ENCODE data around the gene DRG2. TPM values are rescaled to one million over a fixed set of nuclear protein-coding genes. Genes with fewer than 3 reads are reported as not detected.

Gene DRG2
- total and polyA plus RNA-seq, 2 of the 13 experiments (the other 11 are each of a cell fraction or from before 2014, with no cell fraction given) = 20.1 to 26.6 TPM

DNA sequence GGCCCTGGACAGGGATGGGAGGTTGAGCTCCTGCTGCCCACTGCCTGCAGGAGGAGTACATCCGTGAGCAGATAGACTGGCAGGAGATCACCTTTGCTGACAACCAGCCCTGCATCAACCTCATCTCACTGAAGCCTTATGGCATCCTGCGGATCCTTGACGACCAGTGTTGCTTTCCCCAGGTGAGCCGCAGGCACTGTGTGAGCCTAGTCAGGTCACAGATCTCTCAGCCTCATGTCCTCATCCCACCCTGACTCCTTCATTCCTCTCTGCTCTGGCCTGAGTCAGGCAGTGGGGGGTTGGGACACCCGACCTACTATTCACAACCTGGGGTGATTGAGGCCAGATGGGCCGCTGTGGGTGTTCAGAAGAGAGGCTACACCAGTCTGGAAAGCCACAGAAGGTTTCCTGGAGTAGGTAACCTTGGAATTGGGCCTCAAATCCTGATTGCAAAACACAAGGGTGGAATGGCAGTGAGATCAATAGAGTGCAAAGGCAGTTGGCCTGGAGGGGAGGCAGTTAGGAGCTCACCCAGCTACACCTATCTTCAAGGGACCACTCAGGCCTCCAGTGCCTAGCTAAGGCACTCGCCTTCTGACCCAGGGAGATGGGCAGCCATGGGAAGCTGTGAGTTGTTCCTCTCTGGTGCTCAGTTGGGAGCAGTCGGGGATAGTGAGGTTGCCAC is 50.5 kb downstream of the DRG2 start (continued):
- TF ChIP-seq, protein P1, sequence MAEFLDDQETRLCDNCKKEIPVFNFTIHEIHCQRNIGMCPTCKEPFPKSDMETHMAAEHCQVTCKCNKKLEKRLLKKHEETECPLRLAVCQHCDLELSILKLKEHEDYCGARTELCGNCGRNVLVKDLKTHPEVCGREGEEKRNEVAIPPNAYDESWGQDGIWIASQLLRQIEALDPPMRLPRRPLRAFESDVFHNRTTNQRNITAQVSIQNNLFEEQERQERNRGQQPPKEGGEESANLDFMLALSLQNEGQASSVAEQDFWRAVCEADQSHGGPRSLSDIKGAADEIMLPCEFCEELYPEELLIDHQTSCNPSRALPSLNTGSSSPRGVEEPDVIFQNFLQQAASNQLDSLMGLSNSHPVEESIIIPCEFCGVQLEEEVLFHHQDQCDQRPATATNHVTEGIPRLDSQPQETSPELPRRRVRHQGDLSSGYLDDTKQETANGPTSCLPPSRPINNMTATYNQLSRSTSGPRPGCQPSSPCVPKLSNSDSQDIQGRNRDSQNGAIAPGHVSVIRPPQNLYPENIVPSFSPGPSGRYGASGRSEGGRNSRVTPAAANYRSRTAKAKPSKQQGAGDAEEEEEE (CRISPR knock-in tag; IDR thresholded peaks at IDR 0.05; ENCODE audit: borderline replicate concordance) = 0 out of 2 replicates have a peak, but pooled peaks have one; percentile 66
- TF ChIP-seq ZNF232 (CRISPR knock-in tag; IDR thresholded peaks at IDR 0.05; ENCODE audit: borderline replicate concordance) = no peak; the same call in 1 of the 2 replicates
- peak; percentile 32 for TF ChIP-seq SAP130 (CRISPR knock-in tag; IDR thresholded peaks at IDR 0.05; ENCODE audit: low read depth)
- TF ChIP-seq ZSCAN31 (CRISPR knock-in tag; IDR thresholded peaks at IDR 0.05; ENCODE audit: low read depth) = peak; percentile 88; the same call in 1 of the 2 replicates
- peak; percentile 58; the same call in 1 of the 2 replicates for TF ChIP-seq RXRB (CRISPR knock-in tag; IDR thresholded peaks at IDR 0.05; ENCODE audit: borderline replicate concordance)
- peak; percentile 85 for TF ChIP-seq HDAC1 (CRISPR knock-in tag; IDR thresholded peaks at IDR 0.05)
- TF ChIP-seq DPF2 (CRISPR knock-in tag; IDR thresholded peaks at IDR 0.05; ENCODE audit: borderline replicate concordance, low read depth) = peak; percentile 84
- peak; percentile 68 for TF ChIP-seq ZEB1 (IDR thresholded peaks at IDR 0.05; ENCODE audit: insufficient replicate concordance, low read depth)
- TF ChIP-seq ZNF772 (CRISPR knock-in tag; IDR thresholded peaks at IDR 0.05) = peak; percentile 76; the same call in 1 of the 2 replicates
- no peak; the same call in 1 of the 2 replicates for TF ChIP-seq RCOR2 (CRISPR knock-in tag; IDR thresholded peaks at IDR 0.05)
- no peak; the same call in 1 of the 2 replicates for TF ChIP-seq ZNF629 (CRISPR knock-in tag; conservative IDR thresholded peaks at IDR 0.05)
- TF ChIP-seq GMEB1 (CRISPR knock-in tag; IDR thresholded peaks at IDR 0.05; ENCODE audit: borderline replicate concordance) = 0 out of 2 replicates have a peak, but pooled peaks have one; percentile 34
- 0 out of 2 replicates have a peak, but pooled peaks have one; percentile 32 for TF ChIP-seq KDM3A (CRISPR knock-in tag; IDR thresholded peaks at IDR 0.05; ENCODE audit: low read depth)
- TF ChIP-seq, protein P2, sequence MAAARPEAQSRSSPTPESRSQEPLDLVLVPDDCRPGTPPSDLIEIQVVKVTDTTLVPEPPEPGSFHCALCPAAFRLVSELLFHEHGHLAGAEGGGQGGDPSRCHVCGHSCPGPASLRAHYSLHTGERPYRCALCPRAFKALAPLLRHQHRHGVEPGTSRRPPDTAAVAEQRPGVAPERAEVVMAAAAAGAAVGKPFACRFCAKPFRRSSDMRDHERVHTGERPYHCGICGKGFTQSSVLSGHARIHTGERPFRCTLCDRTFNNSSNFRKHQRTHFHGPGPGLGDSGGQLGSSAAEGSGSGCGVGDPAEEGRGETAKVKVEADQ (CRISPR knock-in tag; IDR thresholded peaks at IDR 0.05; ENCODE audit: borderline replicate concordance) = peak; percentile 40; the same call in 1 of the 2 replicates
- TF ChIP-seq SALL1 (CRISPR knock-in tag; IDR thresholded peaks at IDR 0.05) = peak; percentile 66
- TF ChIP-seq TAF15 (IDR thresholded peaks at IDR 0.05; ENCODE audit: low read depth, low read length, poor library complexity, severe bottlenecking) = no peak
- TF ChIP-seq FOXJ3 (CRISPR knock-in tag; IDR thresholded peaks at IDR 0.05; ENCODE audit: borderline replicate concordance) = no peak
- TF ChIP-seq, protein P3, sequence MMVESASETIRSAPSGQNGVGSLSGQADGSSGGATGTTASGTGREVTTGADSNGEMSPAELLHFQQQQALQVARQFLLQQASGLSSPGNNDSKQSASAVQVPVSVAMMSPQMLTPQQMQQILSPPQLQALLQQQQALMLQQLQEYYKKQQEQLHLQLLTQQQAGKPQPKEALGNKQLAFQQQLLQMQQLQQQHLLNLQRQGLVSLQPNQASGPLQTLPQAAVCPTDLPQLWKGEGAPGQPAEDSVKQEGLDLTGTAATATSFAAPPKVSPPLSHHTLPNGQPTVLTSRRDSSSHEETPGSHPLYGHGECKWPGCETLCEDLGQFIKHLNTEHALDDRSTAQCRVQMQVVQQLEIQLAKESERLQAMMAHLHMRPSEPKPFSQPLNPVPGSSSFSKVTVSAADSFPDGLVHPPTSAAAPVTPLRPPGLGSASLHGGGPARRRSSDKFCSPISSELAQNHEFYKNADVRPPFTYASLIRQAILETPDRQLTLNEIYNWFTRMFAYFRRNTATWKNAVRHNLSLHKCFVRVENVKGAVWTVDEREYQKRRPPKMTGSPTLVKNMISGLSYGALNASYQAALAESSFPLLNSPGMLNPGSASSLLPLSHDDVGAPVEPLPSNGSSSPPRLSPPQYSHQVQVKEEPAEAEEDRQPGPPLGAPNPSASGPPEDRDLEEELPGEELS (CRISPR knock-in tag; IDR thresholded peaks at IDR 0.05) = 0 out of 2 replicates have a peak, but pooled peaks have one; percentile 37
- TF ChIP-seq, protein P4, sequence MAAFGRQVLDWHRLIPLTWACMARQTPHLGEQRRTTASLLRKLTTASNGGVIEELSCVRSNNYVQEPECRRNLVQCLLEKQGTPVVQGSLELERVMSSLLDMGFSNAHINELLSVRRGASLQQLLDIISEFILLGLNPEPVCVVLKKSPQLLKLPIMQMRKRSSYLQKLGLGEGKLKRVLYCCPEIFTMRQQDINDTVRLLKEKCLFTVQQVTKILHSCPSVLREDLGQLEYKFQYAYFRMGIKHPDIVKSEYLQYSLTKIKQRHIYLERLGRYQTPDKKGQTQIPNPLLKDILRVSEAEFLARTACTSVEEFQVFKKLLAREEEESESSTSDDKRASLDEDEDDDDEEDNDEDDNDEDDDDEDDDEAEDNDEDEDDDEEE (CRISPR knock-in tag; IDR thresholded peaks at IDR 0.05) = no peak
- 0 out of 2 replicates have a peak, but pooled peaks have one; percentile 37 for TF ChIP-seq ZNF329 (CRISPR knock-in tag; IDR thresholded peaks at IDR 0.05; ENCODE audit: low read depth)
- peak; percentile 67; the same call in 1 of the 2 replicates for TF ChIP-seq IRF2 (CRISPR knock-in tag; IDR thresholded peaks at IDR 0.05)

Measured in HepG2 (cell line).